ENCODE data around the gene LIMCH1.

- TF ChIP-seq CTCF (IDR thresholded peaks at IDR 0.05) (no peak), POLR2A (IDR thresholded peaks at IDR 0.05) (no peak)
These were observed 148.9 kb downstream of the LIMCH1 start for GRCh38 chr4:41686893-41687292.
